OCI-LY1 (cell line): ENCODE data around the gene ANKUB1.

Experiments
- H2AFZ ChIP-seq: fragments of 200-600 bp; sonication (generic), shearing (Covaris generic); 2 replicates; pipeline ENCODE4 v1.6.0; 2014; ENCODE audit warnings: antibody characterized with exemption, mild to moderate bottlenecking, low read length
- H3F3A ChIP-seq: fragments of 200-600 bp; sonication (generic), shearing (Covaris generic); 2 replicates; pipeline ENCODE4 v1.6.0; 2014; ENCODE audit warnings: mild to moderate bottlenecking, antibody characterized with exemption, low read length, moderate library complexity; ENCODE audit not compliant: insufficient read depth
- H3K27ac ChIP-seq: fragments of 200-600 bp; sonication (generic); 2 replicates; pipeline ENCODE4 v1.5.1; 2014; ENCODE audit warnings: low read length, mixed run types, mild to moderate bottlenecking, low read depth; ENCODE audit not compliant: poor library complexity, severe bottlenecking
- H3K27me3 ChIP-seq: fragments of 200-600 bp; sonication (generic); 2 replicates; pipeline ENCODE4 v1.6.0; 2014; ENCODE audit warnings: antibody characterized with exemption, mild to moderate bottlenecking, low read length, moderate library complexity; ENCODE audit not compliant: insufficient read depth
- H3K36me3 ChIP-seq: fragments of 200-600 bp; sonication (generic); 2 replicates; pipeline ENCODE4 v1.6.1; 2014; ENCODE audit warnings: mild to moderate bottlenecking, antibody characterized with exemption, low read length, moderate library complexity, mixed read lengths; ENCODE audit not compliant: insufficient read depth
- H3K4me1 ChIP-seq: fragments of 200-600 bp; sonication (generic); 2 replicates; pipeline ENCODE4 v1.5.1; 2014; ENCODE audit warnings: mild to moderate bottlenecking, low read length, moderate library complexity; ENCODE audit not compliant: insufficient read depth, severe bottlenecking
- H3K4me2 ChIP-seq: fragments of 200-600 bp; sonication (generic), shearing (Covaris generic); 2 replicates; pipeline ENCODE4 v1.6.1; 2014; ENCODE audit warnings: low read length
- H3K4me3 ChIP-seq: fragments of 200-600 bp; sonication (generic); 2 replicates; pipeline ENCODE4 v1.5.1; 2014; ENCODE audit warnings: low read length, low read depth, mild to moderate bottlenecking, mixed read lengths; ENCODE audit not compliant: poor library complexity, severe bottlenecking
- H3K79me2 ChIP-seq: fragments of 200-600 bp; shearing (Covaris generic); 2 replicates; pipeline ENCODE4 v1.6.1; 2016; ENCODE audit warnings: mixed run types, low read length, mixed read lengths; ENCODE audit not compliant: insufficient read depth
- H3K9ac ChIP-seq: fragments of 200-600 bp; sonication (generic), shearing (Covaris generic); 2 replicates; pipeline ENCODE4 v1.6.1; 2014; ENCODE audit warnings: mild to moderate bottlenecking, low read length, mixed read lengths
- H3K9me2 ChIP-seq: fragments of 200-600 bp; sonication (generic), shearing (Covaris generic); 2 replicates; pipeline ENCODE4 v1.6.1; 2014; ENCODE audit warnings: low read depth, mild to moderate bottlenecking, low read length, mixed read lengths
- H3K9me3 ChIP-seq: fragments of 200-600 bp; shearing (Covaris generic); 2 replicates; pipeline ENCODE4 v1.6.1; 2014; ENCODE audit warnings: low read length, mixed read lengths
- H4K20me1 ChIP-seq: fragments of 200-600 bp; sonication (generic), shearing (Covaris generic); 2 replicates; pipeline ENCODE4 v1.6.0; 2016; ENCODE audit warnings: mild to moderate bottlenecking, low read length; ENCODE audit not compliant: insufficient read depth
- CTCF ChIP-seq: fragments of 200-600 bp; sonication (generic), shearing (Covaris generic); IDR thresholded peaks from 2 replicates; pipeline ENCODE4 v1.5.1; 2017; ENCODE audit warnings: mild to moderate bottlenecking, antibody characterized with exemption, low read length, moderate library complexity, mixed read lengths
- EZH2 ChIP-seq: fragments of 200-600 bp; sonication (generic), shearing (Covaris generic); IDR thresholded peaks from 2 replicates; pipeline ENCODE4 v1.8.0; 2017; ENCODE audit warnings: borderline replicate concordance, mixed run types, mild to moderate bottlenecking, antibody characterized with exemption, low read length, moderate library complexity, mixed read lengths

Gene ANKUB1

GRCh38 chr3:149813367-149814281 is 21.3 kb upstream of the ANKUB1 start:
- no peak overlapping the region for H2AFZ ChIP-seq
- no peaks in the 10 kb centered on the region for H3K9me3 ChIP-seq
- no peaks in the 10 kb centered on the region for H4K20me1 ChIP-seq
- 0 out of 2 replicates have a peak, but pooled peaks cover 9% of the 10 kb centered on the region for H3K36me3 ChIP-seq
- H3K27me3 ChIP-seq, result no peaks in the 10 kb centered on the region
- peaks cover 51% of the 10 kb centered on the region for H3K79me2 ChIP-seq
- H3K27ac ChIP-seq, result peak overlapping the region; percentile 81
- H3K4me3 ChIP-seq, result peak overlapping the region; percentile 73
- peak overlapping the region; percentile 90 for H3K9ac ChIP-seq
- no peak for TF ChIP-seq EZH2
- TF ChIP-seq CTCF, result no peak
- no peaks in the 10 kb centered on the region for H3F3A ChIP-seq
- H3K4me2 ChIP-seq, result peak overlapping the region; percentile 69
- peaks cover 33% of the 10 kb centered on the region for H3K4me1 ChIP-seq
- no peaks in the 10 kb centered on the region for H3K9me2 ChIP-seq

DNA sequence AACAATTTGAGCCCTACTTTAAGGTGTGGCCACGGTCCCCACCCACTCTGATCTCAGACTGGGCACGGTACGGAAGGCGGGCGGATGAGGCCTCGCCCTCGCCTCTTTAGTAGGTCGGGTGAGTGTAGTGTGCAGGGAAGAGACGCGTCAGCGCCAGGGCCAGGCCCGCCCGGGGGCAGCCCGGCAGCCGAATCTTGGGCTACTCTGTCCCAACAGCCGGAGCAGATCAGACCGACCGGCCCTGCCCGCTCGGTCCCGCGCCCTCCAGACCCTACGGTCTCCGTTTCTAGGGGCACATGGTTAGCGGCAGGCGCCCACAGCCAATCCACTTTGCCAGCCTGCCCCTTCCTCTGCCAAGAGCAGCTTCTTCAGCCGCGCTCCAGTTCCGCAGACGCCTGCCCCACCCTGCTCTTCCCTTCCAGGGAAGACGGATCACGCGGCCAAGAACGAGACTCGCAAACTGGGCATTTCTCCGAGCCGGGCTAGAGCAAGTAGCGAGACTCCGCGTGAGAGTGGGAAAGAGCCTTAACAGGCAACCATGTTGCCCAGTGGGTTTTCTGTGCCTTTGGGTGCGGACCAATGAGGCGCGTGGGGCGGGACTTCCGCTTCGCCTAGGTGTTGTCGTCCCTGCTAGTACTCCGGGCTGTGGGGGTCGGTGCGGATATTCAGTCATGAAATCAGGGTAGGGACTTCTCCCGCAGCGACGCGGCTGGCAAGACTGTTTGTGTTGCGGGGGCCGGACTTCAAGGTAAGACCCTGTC is 20.4 kb upstream of the ANKUB1 start, which contains the start of gene RNF13:
RNF13 (plus strand) TSS at position 610 of the 761 bp plus-strand sequence. CDS start 32,812 bp downstream, outside the sequence.
- Histone ChIP-seq H3K36me3 (0 out of 2 replicates have a peak, but pooled peaks cover 9% of the 10 kb centered on the region), H3K79me2 (peaks cover 42% of the 10 kb centered on the region), H3K27me3 (no peaks in the 10 kb centered on the region), H3K9ac (peak within 1 kb of the TSS; percentile 90), H3K4me2 (peak within 1 kb of the TSS; percentile 69), H2AFZ (peak within 1 kb of the TSS; percentile 98), H4K20me1 (no peaks in the 10 kb centered on the region), H3F3A (no peaks in the 10 kb centered on the region), H3K9me3 (no peaks in the 10 kb centered on the region), H3K9me2 (no peaks in the 10 kb centered on the region), H3K27ac (peak within 1 kb of the TSS; percentile 81), H3K4me1 (peaks cover 41% of the 10 kb centered on the region), H3K4me3 (peak within 1 kb of the TSS; percentile 73)
- no peak for TF ChIP-seq EZH2
- no peak for TF ChIP-seq CTCF

GRCh38 chr3:149812165-149812605 is 19.8 kb upstream of the ANKUB1 start:
- Histone ChIP-seq H3K9me3 (no peaks in the 10 kb centered on the region), H3K9me2 (no peaks in the 10 kb centered on the region), H3K79me2 (peaks cover 36% of the 10 kb centered on the region), H4K20me1 (no peaks in the 10 kb centered on the region), H3K4me2 (peak overlapping the region; percentile 69), H3K36me3 (0 out of 2 replicates have a peak, but pooled peaks cover 9% of the 10 kb centered on the region), H3K4me3 (peak overlapping the region; percentile 73), H3K27me3 (no peaks in the 10 kb centered on the region), H2AFZ (peak overlapping the region; percentile 98), H3F3A (no peaks in the 10 kb centered on the region), H3K27ac (peak overlapping the region; percentile 81), H3K9ac (peak overlapping the region; percentile 90), H3K4me1 (peaks cover 41% of the 10 kb centered on the region)
- TF ChIP-seq CTCF, result no peak
- TF ChIP-seq EZH2, result no peak
